NCI-H526 treated with DMSO at 0.1 percent for 48 hours (cell line): ENCODE data around the gene ASPDH.
"Not testable (repeated sequence)": the region's sequence is repeated elsewhere in the genome, so short reads cannot be mapped to it uniquely, and the experiment has no call there.

Experiments
- DNase-seq: peaks from one replicate; lab custom pipeline; 2025; lab: John Stamatoyannopoulos, UW

The ASPDH gene

DNA sequence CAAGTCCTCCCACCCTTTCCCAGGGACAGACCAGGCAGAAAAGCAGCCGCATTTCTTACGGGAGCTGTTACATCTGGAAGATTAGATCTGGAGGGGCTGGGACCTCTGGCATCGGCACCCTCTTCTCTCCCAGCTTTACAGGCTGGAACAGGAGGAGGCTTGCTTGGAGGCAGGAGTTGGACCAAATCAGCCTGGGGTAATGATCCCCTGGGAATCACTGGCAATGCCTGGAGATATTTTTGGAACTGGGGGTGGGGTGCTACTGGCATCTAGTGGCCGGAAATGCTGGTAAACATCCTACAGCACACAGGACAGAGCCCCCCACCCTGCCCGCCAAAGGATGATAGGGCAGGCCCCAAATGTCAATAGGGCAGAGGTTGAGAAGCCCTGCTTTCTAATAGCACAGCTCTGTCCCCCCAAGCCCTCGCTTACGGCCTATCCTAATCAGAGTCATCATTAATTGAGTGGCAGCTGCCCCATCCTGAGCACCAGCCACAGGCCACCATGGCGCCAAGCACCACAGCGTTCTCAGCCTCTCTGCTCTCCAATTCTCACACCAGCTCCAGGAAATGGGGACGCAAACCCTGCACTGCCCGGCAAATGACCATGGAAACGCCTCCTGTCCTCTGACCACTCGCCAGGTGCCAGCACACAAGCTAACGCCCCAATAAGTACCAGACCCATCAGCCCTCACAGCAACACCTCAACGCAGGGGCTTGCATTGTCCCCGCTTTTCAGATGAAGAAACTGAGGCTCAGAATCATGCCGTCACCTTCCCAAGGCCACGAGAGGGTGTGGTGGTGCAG lies 33.9 kb upstream of the ASPDH start:
- no peak for DNase-seq

DNA sequence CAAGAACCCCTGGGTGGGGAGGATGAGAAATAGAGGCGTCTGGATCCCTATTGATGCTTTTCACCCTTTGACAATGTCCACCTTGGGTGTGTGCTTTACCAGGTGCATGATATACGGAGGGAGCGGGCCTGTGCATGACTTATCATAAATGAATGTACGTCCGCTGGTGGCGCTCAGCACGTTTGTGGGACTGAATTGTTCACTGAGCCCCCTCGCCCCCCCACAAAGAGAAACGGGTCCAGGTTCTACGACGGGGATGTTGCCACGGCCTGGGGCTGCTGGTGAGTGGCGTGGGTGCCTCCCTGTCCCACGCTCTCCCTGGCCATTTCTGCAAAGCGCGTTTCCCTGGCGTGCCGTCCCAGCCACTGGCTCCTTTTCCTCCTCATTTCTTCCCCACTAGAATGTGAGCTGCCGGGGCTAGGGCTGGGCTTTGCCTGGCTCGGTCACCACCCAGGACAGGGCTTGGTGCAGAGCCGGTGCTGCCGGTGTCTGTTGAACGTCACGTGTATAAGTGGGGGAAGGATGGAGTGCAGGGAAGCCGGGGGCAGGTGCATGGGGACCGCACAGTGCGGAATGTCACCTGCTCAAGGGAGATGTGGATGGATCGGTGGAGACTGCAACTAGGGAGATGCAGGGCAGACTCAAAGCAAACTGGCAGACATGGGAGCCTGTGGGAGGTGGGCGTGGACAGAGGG lies 33.0 kb upstream of the ASPDH start:
- DNase-seq: no peak

DNA sequence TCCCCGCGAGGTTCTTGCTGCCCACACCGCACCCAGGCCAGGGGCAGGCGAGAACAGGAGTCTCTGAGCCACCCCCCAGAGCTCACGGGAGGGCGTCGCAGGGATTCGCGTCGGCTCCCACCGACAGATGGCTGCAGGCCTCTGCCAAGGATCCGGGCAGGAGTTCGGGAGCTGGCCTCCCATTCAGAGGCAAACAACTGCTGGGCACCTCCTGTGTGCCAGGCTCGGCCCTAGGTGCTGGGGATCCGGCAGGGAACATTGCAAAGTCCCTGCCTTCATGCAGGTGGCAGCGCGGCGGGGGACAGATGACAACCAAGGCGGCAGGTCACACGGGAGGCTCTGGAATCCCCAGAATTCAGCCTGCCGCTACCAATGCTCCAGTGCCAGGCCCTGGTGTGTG lies 29.2 kb upstream of the ASPDH start:
- DNase-seq: no peak

DNA sequence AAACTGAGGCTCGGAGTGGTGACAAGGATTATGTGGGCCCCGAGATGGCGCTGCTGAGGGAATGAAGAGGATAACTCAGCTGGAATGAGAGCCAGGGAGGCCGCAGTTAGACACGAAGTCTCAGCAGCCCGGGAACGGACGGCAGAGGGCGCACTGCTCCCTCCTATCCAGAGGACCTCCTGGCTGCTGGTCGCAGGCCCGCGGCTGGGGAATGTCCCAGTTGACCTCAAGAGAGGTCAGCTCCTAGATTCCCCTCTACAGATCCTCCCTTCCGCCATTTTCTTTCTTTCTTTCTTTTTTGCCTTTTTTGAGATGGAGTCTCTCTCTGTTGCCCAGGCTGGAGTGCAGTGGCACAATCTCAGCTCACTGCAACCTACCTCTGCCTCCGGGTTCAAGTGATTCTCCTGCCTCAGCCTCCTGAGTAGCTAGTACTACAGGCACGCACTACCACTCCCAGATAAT lies 24.1 kb upstream of the ASPDH start:
- DNase-seq: peak; percentile 46

DNA sequence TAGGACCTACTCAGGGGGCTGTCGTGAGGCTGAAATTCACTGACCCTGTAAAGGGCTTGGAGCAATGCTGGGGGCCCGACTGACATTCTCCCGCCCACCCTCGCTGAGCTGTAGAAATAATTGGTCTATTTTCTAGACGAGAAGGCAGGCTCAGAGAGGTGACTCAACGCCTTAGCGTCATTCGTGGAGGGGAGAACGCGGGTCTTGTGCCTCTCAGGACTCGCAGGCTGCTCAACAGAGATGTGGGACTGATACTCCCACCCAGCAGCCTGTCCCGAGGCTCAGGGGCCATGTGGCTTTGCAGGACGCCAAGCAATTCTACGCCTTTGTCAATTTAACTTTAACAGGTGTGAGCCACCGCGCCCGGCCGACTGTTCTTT lies 23.6 kb upstream of the ASPDH start:
- no peak for DNase-seq

DNA sequence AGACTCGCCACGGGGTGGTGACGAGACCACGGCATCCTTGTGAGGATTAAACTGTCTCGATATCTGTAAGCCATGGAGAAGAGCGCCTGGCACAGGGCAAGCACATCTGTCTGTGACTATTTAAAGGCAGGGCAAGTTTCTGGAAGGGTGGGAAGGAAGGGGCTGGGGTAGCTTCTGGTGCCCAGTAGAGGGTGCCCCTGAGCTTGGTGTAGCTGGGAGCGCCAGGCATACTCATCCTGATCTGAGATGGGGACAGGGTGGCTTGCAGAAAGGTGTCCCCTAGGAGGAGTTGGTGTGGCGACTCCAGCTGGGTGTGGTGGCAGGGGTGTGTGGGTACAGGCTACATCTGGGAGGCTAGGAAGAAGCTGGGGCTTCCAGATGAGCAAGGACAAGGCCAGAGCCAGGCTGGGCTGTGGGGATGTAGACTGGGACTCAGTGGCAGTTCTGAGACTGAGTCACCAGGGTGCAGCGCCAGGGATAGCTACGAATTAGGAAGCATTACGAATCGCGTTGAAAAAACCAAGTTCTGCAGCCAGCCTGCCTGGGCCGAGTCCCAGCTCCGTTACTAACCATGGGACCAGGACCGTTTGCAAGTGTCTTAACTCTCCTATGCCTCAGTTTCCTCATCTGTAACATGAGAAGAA lies 23.1 kb upstream of the ASPDH start:
- DNase-seq: no peak

DNA sequence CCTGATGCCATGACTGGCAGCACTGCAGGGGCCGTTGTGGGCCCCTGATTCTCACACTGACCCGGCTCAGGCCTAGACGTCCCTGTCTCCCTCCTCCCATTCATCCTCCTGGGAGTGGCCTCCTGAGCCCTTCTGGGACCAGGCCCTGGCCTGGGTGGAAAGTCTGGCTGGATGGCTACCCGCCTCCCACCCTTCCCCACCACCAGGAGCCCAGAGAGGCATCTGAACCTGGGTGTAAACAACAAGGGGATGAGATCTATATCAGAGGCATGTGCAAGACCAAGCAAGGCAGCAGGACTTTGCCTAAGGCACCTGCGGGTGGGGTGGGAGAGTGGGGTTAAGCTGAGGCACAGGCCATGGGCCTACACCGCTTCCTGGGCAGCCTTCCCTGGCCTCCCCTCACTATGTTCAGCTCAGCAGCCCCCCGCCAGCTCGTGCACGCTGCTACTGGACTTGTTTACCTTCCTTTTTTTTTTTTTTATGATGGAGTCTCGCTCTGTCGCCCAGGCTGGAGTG lies 22.0 kb upstream of the ASPDH start:
- DNase-seq: no peak

DNA sequence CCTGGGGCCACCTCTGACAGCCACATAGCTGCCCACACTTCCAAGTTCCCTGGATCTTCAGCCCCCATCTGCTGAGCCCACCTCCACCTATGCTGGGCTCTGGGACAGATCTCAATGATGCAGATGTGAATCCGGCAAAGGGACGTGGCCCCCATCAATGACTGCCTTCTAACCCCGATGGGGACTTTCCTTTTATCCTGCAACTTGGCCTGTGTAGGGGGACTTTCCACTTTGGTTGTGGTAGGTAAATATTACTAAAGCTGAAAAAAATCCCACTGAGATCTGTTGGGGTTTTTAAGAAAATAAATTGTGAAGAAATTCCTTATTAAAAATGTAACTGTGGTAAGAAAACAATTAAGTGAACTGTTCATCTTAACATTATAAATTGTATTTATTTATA lies 20.8 kb upstream of the ASPDH start:
- DNase-seq: no peak

DNA sequence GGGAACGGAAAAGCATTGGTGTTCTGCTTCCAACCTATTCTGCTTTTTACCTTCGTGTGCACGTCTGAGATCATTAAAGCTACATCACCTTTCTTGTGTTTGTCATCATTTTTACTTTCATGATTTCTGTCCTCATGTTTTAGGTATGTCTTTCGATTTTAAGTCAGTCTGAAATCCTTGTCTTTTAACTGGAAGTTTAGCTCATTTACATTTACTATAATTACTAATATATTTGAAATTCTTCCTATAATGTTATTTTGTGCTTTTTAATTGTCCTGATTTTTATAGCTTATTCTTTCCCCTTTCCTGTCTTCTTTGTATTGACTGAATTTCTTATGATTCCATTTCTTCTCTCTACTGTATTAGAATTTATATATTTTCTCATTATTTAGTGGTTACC lies 19.2 kb upstream of the ASPDH start:
- DNase-seq: no peak

DNA sequence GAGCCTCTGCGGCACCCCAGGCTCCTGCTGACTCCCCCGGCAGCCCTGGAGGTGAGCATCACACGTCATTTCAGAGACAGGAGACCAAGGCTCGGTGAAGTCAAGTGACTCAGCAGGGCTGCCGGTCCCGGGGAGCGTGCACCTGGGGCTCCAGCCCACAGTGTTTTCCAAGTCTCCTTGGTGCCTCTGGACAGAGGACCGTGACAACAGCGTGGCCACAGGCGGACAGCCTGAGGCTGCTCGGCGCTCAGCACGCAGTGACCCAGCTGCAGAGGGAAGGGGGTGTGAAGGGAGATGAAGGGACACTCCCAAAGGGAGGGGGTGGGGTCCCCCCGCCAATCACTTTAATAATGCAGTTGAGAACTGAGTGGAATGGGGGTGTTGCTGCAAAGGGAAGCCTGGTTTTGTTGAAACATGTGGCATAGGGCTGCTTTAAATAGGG lies 17.5 kb upstream of the ASPDH start:
- no peak for DNase-seq

DNA sequence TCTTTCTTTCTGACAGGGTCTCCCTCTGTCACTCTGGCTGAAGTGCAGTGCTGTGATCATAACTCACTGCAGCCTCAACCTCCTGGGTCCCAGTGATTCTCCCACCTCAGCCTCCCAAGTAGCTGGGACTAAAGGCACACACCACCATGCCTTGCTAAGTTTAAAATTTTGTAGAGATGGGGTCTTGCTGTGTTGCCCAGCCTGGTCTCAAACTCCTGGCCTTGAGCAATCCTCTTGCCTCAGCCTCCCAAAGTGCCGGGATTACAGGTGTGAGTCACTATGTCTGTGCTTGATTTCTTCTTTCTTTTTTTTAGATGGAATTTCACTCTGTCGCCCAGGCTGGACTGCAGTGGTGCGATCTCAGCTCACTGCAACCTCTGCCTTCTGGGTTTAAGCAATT lies 14.3 kb upstream of the ASPDH start:
- not testable (repeated sequence) for DNase-seq

DNA sequence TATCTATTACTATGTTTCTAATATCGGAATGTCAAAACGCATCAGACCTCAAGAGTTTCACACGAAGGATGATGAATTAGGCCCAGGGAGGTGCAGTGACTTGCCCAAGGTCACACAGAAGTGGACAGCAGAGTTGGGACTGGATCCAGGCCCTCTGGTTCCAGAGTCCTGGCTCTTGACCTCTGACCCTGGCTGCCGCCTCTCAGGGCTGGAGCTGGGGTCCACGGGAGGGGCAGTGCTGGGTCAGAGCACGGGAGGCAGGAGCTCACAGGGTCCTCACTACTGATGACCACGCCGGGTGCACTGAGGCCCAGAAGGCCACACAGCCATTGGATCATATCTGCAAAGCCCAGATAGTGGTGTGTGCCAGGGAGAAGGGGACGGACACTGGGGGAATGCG lies 9.2 kb upstream of the ASPDH start:
- no peak for DNase-seq

DNA sequence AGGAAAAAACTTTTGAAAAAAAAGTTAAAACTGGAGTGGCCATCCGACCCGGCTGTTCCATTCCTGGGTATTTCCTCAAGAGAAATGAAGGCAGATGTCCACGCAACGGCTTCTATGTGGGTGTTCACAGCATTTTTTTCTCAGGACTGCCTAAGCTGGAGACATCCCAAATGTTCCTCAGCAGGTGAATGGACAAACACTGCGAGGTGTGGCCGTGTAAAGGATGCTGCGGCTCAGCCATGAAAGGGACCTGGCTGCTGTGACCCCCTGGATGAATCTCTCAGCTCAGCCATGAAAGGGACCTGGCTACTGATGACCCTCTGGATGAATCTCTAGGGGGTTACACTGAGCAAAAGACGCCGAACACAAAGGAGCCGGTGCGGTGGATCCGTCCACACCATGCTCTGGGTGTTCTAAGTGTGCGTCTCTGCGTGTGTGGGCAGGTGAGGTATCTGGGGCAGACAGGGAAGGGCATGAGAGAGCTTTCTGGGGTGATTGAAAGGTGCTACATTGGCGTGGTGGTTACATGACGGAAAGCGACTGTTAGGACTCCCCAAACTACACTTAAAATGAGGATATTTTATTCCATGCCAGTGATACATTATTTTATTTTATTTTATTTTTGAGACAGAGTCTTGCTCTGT lies 7.2 kb upstream of the ASPDH start:
- DNase-seq: no peak

DNA sequence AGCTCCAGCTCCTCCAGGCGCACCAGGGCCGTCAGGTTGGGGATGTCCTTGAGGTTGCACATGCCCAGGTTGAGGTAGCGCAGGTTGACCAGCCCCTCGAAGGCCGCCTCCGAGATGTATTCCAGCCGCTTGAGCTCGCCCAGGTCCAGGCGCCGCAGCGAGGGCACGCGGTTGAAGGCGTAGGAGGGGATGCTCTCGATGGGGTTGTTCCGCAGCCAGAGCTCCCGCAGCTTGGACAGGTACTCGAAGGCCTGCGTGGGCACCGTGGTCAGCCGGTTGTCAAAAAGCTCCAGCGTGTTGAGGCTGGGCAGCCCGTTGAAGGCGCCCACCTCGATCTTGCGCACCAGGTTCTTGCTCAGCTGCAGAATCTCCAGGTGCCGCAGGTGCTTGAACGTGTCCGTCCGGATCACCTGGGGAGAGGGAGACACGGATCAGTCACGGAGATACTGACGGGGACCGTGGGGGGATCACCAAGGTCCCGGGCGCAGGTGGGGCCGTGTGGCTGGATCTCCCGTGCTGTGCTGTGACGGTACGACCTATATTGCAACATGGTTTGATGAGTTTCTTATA lies 5.4 kb upstream of the ASPDH start:
- no peak for DNase-seq

DNA sequence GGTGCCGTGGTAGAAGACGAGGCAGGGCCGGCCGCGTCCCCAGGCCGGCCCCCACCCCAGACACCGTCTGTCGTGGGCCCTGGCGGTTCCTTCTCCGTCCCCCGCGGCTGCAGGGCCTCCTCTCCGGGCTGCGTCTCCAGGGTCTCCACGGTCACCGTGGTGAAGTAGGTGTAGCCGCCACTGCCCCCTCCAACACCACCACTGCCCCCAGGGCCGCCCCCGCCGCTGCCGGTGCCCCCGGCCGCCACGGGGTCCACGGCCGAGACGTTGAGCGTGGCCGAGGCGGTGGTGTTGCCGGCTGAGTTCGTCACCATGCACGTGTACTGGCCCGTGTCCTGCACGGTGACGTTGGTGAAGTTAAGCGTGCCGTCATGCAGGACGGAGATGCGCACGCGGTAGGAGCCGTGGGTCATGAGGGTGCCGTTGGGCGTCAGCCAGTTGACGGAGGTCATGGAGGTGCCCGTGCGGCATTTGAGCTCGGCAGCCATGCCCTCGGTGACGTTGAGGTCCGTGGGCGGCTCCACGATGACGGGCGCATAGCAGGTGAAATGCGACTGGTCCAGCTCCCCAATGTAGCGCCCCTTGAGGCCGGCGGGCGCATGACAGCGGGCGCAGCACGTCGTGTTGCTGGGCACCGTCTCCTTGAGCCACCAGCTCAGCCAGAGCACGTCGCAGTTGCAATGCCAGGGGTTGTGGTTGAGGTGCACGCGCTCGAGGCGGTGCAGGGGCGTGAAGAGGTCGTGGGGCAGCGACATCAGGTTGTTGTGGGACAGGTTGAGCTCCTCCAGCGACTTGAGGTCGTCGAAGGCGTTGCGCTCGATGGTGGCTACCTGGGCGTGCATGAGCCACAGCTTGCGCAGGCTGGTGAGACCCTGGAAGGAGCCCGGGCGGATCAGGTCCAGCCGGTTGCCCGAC lies 4.6 kb upstream of the ASPDH start:
- no peak for DNase-seq

DNA sequence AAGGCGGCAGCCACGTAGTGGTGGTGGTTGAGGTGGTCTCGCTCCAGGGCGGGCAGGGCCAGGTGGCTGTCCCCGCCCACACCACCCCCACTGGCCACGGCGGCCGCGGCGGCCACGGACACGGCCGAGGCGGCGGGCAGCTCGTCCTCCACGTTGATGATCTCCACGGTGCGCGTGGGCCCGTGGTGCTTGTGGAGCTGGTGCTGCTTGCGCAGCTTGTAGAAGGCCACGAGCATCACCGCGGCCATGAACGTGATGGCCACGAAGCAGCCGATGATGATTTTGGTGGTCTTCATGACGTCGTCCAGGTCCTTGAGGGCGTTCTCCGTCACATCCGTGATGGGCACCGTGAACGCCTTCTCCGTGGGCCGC lies 4.0 kb upstream of the ASPDH start:
- no peak for DNase-seq

DNA sequence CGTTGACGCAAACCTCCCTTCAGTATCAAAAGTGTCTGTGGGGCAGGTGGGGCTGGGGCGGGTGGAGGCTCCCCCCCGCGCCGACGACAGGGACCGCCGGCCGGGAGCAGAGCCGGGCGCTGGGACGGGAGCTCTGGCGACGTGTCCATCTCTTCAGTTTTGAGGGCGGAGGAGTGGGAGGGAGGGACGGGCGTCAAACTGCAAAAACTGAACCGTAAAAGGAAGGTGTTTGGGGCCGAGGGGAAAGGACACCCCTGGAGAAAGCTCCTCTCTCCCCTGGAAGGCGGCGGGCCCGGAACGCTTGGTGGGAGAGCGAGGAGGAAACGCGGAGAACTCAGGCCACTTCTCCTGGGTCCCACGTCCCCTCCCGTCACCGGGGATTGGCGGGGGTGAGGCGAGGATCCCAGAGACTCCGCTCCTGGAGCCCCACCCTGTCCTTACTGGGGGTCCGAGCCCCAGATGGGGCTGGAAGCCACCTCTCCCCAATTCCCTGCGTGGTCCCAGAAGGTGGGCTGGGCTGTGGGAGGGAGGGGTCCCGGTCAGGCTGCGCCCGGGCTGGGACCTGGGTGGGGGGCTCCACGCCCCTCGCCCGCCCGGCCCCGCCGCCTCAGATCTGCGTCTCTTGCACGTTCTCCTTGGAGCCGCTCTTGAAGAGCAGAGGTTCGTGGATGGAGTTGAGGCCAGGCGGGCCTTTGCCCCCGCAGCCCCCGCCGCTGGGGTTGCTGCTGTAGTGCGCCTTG lies 3.4 kb upstream of the ASPDH start:
- no peak for DNase-seq

DNA sequence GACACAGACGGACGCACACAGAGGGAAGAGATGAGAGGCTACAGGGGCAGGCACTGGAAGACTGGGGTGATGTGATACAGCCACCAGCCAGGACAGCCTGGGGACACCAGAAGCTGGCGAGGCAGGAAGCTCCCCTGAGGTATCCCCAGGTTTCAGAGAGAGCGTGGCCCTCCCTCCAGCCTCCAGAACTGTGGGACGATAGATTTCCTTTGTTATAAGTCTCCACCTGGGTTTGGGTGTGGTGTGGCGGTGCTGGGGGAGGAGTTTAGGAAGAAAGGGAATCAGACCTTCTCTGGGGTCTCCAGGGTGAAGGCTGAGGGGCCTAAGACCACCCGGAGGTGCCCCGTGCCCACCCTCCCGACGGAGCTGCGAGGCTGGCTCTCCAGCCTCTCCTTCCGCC lies 2.7 kb upstream of the ASPDH start:
- DNase-seq: no peak

DNA sequence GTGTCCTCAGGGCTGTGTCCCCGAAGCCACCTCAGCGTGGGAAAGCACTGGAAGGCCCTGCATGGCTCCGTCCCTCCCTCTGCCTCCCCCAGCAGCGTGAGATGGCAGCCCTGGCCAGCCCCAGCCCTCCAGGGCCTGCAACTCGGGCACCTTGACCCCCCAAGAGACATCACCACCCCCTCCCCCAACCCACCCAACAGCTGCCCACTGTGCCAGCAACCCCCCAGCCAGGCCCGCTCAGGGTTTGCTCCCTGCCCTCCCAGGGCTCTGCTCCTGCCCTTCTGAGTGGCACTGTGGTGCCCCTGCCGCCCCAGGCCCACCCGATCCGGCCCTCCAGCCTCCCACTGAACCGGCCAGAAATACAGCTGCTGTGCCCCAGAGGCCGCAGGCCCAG lies 1.5 kb upstream of the ASPDH start:
- DNase-seq: no peak
